Endothelial cell (in vitro differentiated cells): ENCODE data around the gene SUCLG1. TPM values are rescaled to one million over a fixed set of nuclear protein-coding genes. Genes with fewer than 3 reads are reported as not detected.

Source experiments
- DNase-seq: peaks from one replicate; pipeline ENCODE4 v3.0.0; 2021; ENCODE audit warnings: low spot score
- H3K27ac Mint-ChIP-seq: one replicate; pipeline ENCODE4 v1.8.0; 2021; ENCODE audit warnings: mixed read lengths, inconsistent platforms; ENCODE audit not compliant: unreplicated experiment
- H3K27me3 Mint-ChIP-seq: one replicate; pipeline ENCODE4 v1.8.0; 2021; ENCODE audit warnings: mild to moderate bottlenecking, moderate library complexity, mixed read lengths, inconsistent platforms; ENCODE audit not compliant: unreplicated experiment
- H3K36me3 Mint-ChIP-seq: one replicate; pipeline ENCODE4 v1.8.0; 2021; ENCODE audit warnings: mild to moderate bottlenecking, low read depth, mixed read lengths, inconsistent platforms; ENCODE audit not compliant: unreplicated experiment
- H3K4me1 Mint-ChIP-seq: one replicate; pipeline ENCODE4 v1.8.0; 2021; ENCODE audit warnings: mild to moderate bottlenecking, mixed read lengths, inconsistent platforms; ENCODE audit not compliant: unreplicated experiment
- H3K4me3 Mint-ChIP-seq: one replicate; pipeline ENCODE4 v1.8.0; 2021; ENCODE audit warnings: mild to moderate bottlenecking, mixed read lengths, inconsistent platforms; ENCODE audit not compliant: unreplicated experiment
- H3K9me3 Mint-ChIP-seq: one replicate; pipeline ENCODE4 v1.8.0; 2021; ENCODE audit warnings: mixed read lengths, inconsistent platforms; ENCODE audit not compliant: unreplicated experiment
- total RNA-seq: library from RNA; stranded (reverse); fragmentation: NEBNext Ultra II Directional; extraction: Animal tissue kit (Norgen Biotek cat#: 25700); gene quantifications from one replicate; pipeline ENCODE4 v1.2.1, GENCODE V29; 2021; ENCODE audit not compliant: unreplicated experiment
- TF ChIP-seq, protein P1 (sequence below): fragments of 200-600 bp; sonication (generic); IDR thresholded peaks from one replicate; pipeline ENCODE4 v1.5.0; 2021; ENCODE audit warnings: antibody characterized with exemption; ENCODE audit not compliant: unreplicated experiment

SUCLG1 gene
- total RNA-seq, 1 donor from 2014 or later = 63.2 TPM

DNA sequence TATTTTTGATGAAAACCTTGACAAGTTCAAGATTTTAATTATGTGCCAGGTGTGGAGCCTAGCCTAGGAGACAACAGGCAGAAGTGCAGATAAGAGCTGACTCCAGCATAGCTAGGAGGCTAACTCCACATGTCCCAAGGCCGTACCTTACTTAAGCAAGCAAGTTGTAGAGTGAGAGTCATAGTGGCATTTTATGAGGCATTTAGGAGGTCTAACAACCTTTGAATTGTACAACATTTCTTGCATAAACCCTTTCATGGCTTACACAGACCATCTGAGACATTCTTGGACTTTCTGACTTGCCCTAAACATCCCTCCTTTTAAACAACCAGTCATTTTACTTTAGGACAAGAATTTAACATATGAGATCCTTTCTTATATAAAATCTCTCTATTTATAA, 8.3 kb upstream of the SUCLG1 start:
- H3K36me3 Mint-ChIP-seq = peaks cover 12% of the 10 kb centered on the region
- H3K9me3 Mint-ChIP-seq = peaks cover 10% of the 10 kb centered on the region
- DNase-seq = no peak
- no peak overlapping the region for H3K4me3 Mint-ChIP-seq
- TF ChIP-seq, protein P1, sequence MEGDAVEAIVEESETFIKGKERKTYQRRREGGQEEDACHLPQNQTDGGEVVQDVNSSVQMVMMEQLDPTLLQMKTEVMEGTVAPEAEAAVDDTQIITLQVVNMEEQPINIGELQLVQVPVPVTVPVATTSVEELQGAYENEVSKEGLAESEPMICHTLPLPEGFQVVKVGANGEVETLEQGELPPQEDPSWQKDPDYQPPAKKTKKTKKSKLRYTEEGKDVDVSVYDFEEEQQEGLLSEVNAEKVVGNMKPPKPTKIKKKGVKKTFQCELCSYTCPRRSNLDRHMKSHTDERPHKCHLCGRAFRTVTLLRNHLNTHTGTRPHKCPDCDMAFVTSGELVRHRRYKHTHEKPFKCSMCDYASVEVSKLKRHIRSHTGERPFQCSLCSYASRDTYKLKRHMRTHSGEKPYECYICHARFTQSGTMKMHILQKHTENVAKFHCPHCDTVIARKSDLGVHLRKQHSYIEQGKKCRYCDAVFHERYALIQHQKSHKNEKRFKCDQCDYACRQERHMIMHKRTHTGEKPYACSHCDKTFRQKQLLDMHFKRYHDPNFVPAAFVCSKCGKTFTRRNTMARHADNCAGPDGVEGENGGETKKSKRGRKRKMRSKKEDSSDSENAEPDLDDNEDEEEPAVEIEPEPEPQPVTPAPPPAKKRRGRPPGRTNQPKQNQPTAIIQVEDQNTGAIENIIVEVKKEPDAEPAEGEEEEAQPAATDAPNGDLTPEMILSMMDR = no peak
- H3K4me1 Mint-ChIP-seq = peaks cover 4% of the 10 kb centered on the region
- H3K27me3 Mint-ChIP-seq = peaks cover 5% of the 10 kb centered on the region
- H3K27ac Mint-ChIP-seq = no peak overlapping the region

GRCh38 chr2:84461310-84461709, 2.2 kb upstream of the SUCLG1 start:
- TF ChIP-seq, protein P1 = no peak
- H3K4me3 Mint-ChIP-seq = no peak overlapping the region
- H3K27me3 Mint-ChIP-seq = peaks cover 4% of the 10 kb centered on the region
- H3K4me1 Mint-ChIP-seq = peaks cover 11% of the 10 kb centered on the region
- no peaks in the 10 kb centered on the region for H3K9me3 Mint-ChIP-seq
- H3K36me3 Mint-ChIP-seq = no peaks in the 10 kb centered on the region
- DNase-seq = no peak
- H3K27ac Mint-ChIP-seq = no peak overlapping the region

- no peak for DNase-seq
- Mint-ChIP-seq H3K36me3 (no peaks in the 10 kb centered on the region), H3K4me3 (no peak overlapping the region), H3K27ac (no peak overlapping the region), H3K9me3 (no peaks in the 10 kb centered on the region), H3K27me3 (peaks cover 4% of the 10 kb centered on the region), H3K4me1 (peaks cover 11% of the 10 kb centered on the region)
- TF ChIP-seq, protein P1 = no peak
Measured at GRCh38 chr2:84460670-84461069, 1.6 kb upstream of the SUCLG1 start.

DNA sequence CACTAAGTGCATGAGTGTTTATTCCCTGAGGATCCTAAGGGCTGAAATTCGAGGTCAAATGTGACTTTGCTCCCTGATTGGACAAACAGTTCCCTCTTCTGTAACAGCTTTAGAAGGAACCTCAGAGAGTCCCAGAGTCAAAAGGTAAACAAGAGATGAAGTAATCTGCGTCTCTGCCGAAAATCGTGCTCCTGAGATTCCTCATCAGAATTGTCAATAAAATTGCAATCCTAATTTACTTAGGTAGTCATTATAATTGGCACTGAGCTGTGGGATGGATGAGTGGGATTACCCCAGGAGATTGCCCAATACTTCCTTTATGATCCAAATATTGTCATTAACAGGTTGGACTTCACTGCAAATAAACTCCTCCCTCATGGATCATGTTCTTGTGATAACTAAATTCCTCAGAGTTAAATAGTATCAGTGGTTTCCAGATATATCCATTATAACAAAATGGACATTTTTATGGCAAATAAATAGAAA, 907 bp upstream of the SUCLG1 start:
- no peak for DNase-seq
- TF ChIP-seq, protein P1 = no peak
- Mint-ChIP-seq H3K36me3 (no peaks in the 10 kb centered on the region), H3K27me3 (peaks cover 4% of the 10 kb centered on the region), H3K4me3 (peak overlapping the region; percentile 100), H3K4me1 (peaks cover 11% of the 10 kb centered on the region), H3K27ac (peak overlapping the region; percentile 96), H3K9me3 (no peaks in the 10 kb centered on the region)

- Mint-ChIP-seq H3K9me3 (no peaks in the 10 kb centered on the region), H3K4me1 (peaks cover 11% of the 10 kb centered on the region), H3K27ac (peak overlapping the region; percentile 92), H3K36me3 (no peaks in the 10 kb centered on the region), H3K4me3 (peak overlapping the region; percentile 100), H3K27me3 (peaks cover 4% of the 10 kb centered on the region)
- TF ChIP-seq, protein P1 = no peak
- DNase-seq = no peak
Measured at GRCh38 chr2:84458551-84459017, 496 bp downstream of the SUCLG1 start.
